H1 (cell line): ENCODE measurements around the gene RNF123. TPM values are rescaled to one million over a fixed set of nuclear protein-coding genes. Genes with fewer than 3 reads are reported as not detected.

Experiments
- CTCF ChIA-PET: fragments of 300-600 bp; sonication (Branson Sonifier 250); formaldehyde crosslinking; loops from one replicate; lab custom pipeline; 2021; ENCODE audit not compliant: partially characterized antibody; lab: Charles Lee
- POLR2A ChIA-PET: fragments of 300-600 bp; sonication (Branson Sonifier 250); formaldehyde crosslinking; loops from one replicate; lab custom pipeline; 2021; ENCODE audit warnings: inconsistent platforms; ENCODE audit not compliant: partially characterized antibody; lab: Charles Lee
- DNase-seq, 2 experiments: peaks; one replicate each; pipeline versions ENCODE4 v3.0.0 to v3.0.0-alpha.2; 2010 to 2022; ENCODE audit warnings: low spot score in 2 of 2, low read depth in 1 of 2, mixed read lengths in 1 of 2
- FAIRE-seq: peaks from 2 replicates; lab custom pipeline; 2011; peaks lifted over from hg19 to GRCh38; lab: Jason Lieb, UNC
- H2AFZ ChIP-seq: 2 replicates; pipeline ENCODE4 v1.8.1; 2012; ENCODE audit warnings: low read length, inconsistent platforms
- H2AK5ac ChIP-seq: 2 replicates; pipeline ENCODE4 v1.6.1; 2013; ENCODE audit warnings: low read depth, low read length
- H2BK120ac ChIP-seq: replicated peaks from 2 replicates; pipeline ENCODE3; 2013; ENCODE audit warnings: low read depth, low read length, inconsistent platforms
- H2BK12ac ChIP-seq: 2 replicates; pipeline ENCODE4 v1.6.1; 2013; ENCODE audit warnings: low read depth, low read length
- H2BK15ac ChIP-seq: 2 replicates; pipeline ENCODE4 v1.6.1; 2013; ENCODE audit warnings: low read length
- H2BK20ac ChIP-seq: 2 replicates; pipeline ENCODE4 v1.6.1; 2013; ENCODE audit warnings: low read length
- H2BK5ac ChIP-seq: 2 replicates; pipeline ENCODE4 v1.6.1; 2013; ENCODE audit warnings: low read depth, low read length
- H3K14ac ChIP-seq: 2 replicates; pipeline ENCODE4 v1.6.1; 2013; ENCODE audit warnings: inconsistent platforms; ENCODE audit not compliant: insufficient read length
- H3K18ac ChIP-seq: 2 replicates; pipeline ENCODE4 v1.6.1; 2013; ENCODE audit warnings: low read length; ENCODE audit errors: extremely low read depth
- H3K23ac ChIP-seq: 2 replicates; pipeline ENCODE4 v1.6.1; 2013; ENCODE audit warnings: inconsistent platforms; ENCODE audit not compliant: insufficient read length
- H3K23me2 ChIP-seq: 2 replicates; pipeline ENCODE4 v1.6.1; 2013; ENCODE audit warnings: low read depth, low read length
- H3K27ac ChIP-seq: 2 replicates; pipeline ENCODE4 v1.6.1; 2011; ENCODE audit warnings: low read depth, low read length, inconsistent platforms
- H3K27me3 ChIP-seq, 4 experiments: replicated peaks in 1 of 4; 1 replicate in 1 of 4; 2 replicates in 3 of 4; pipeline versions ENCODE4 v1.6.1 to v1.8.1; 2011 to 2013; ENCODE audit warnings: low read length in 3 of 4, mild to moderate bottlenecking in 3 of 4, inconsistent platforms in 2 of 4, mixed read lengths in 2 of 4, moderate library complexity in 1 of 4; ENCODE audit not compliant: control insufficient read depth in 3 of 4, insufficient read depth in 3 of 4; ENCODE audit errors: extremely low read depth in 1 of 4
- H3K36me3 ChIP-seq, 4 experiments: 2 replicates each; pipeline versions ENCODE4 v1.6.1 to v1.8.1; 2011 to 2013; ENCODE audit warnings: mild to moderate bottlenecking in 4 of 4, low read length in 3 of 4, moderate library complexity in 2 of 4, control low read depth in 1 of 4, inconsistent platforms in 1 of 4; ENCODE audit not compliant: insufficient read depth in 4 of 4, control insufficient read depth in 2 of 4
- H3K4ac ChIP-seq: replicated peaks from 2 replicates; pipeline ENCODE3; 2013; ENCODE audit warnings: low read length, low read depth, mixed read lengths, inconsistent platforms; ENCODE audit not compliant: insufficient read length
- H3K4me1 ChIP-seq, 4 experiments: replicated peaks in 1 of 4; 1 replicate in 1 of 4; 2 replicates in 3 of 4; pipeline versions ENCODE4 v1.6.1 to v1.8.1; 2011 to 2013; ENCODE audit warnings: low read length in 3 of 4, inconsistent platforms in 2 of 4, mixed read lengths in 1 of 4; ENCODE audit not compliant: insufficient read depth in 4 of 4, control insufficient read depth in 3 of 4
- H3K4me2 ChIP-seq, 2 experiments: 2 replicates each; pipeline versions ENCODE4 v1.6.1 to v1.8.1; 2011 to 2013; ENCODE audit warnings: low read depth in 2 of 2, low read length in 2 of 2, control low read depth in 1 of 2, inconsistent platforms in 1 of 2, mild to moderate bottlenecking in 1 of 2; ENCODE audit not compliant: insufficient read depth in 1 of 2
- H3K4me3 ChIP-seq, 4 experiments: fragments of 200-600, 300-600 bp in 1 of 4; sonication (generic), shearing (Covaris generic), sonication (Bioruptor Twin) in 1 of 4; 2 replicates each; pipeline versions ENCODE4 v1.5.1 to v1.8.1; 2011 to 2016; ENCODE audit warnings: low read length in 4 of 4, low read depth in 3 of 4, control low read depth in 2 of 4, inconsistent platforms in 2 of 4, mild to moderate bottlenecking in 2 of 4, mixed read lengths in 1 of 4, moderate library complexity in 1 of 4; ENCODE audit not compliant: insufficient read depth in 2 of 4; ENCODE audit errors: extremely low read depth in 1 of 4
- H3K56ac ChIP-seq: replicated peaks from 2 replicates; pipeline ENCODE3; 2013; ENCODE audit warnings: low read depth, mild to moderate bottlenecking, mixed read lengths, low read length, inconsistent platforms; ENCODE audit not compliant: insufficient read length
- H3K79me1 ChIP-seq: 2 replicates; pipeline ENCODE4 v1.6.1; 2013; ENCODE audit warnings: low read depth, low read length, control low read depth
- H3K79me2 ChIP-seq, 2 experiments: 2 replicates each; pipeline versions ENCODE4 v1.6.1 to v1.8.1; 2012 to 2013; ENCODE audit warnings: low read length in 2 of 2, mild to moderate bottlenecking in 2 of 2, inconsistent platforms in 1 of 2; ENCODE audit not compliant: insufficient read depth in 2 of 2, control insufficient read depth in 1 of 2
- H3K9ac ChIP-seq, 4 experiments: replicated peaks in 1 of 4; 1 replicate in 1 of 4; 2 replicates in 3 of 4; pipeline versions ENCODE4 v1.6.1 to v1.8.1; 2011 to 2013; ENCODE audit warnings: low read depth in 3 of 4, low read length in 3 of 4, control low read depth in 2 of 4, mild to moderate bottlenecking in 2 of 4, moderate library complexity in 2 of 4, inconsistent platforms in 1 of 4; ENCODE audit errors: extremely low read depth in 1 of 4
- H3K9me3 ChIP-seq, 2 experiments: 2 replicates each; pipeline versions ENCODE4 v1.6.1 to v1.8.1; 2012 to 2013; ENCODE audit warnings: mild to moderate bottlenecking in 2 of 2, moderate library complexity in 2 of 2, control low read depth in 1 of 2, inconsistent platforms in 1 of 2, low read depth in 1 of 2, low read length in 1 of 2, mixed read lengths in 1 of 2; ENCODE audit not compliant: insufficient read depth in 2 of 2
- H4K20me1 ChIP-seq, 2 experiments: replicated peaks in 1 of 2; 2 replicates each; pipeline versions ENCODE3 to v1.8.1; 2011 to 2013; ENCODE audit warnings: inconsistent platforms in 2 of 2, low read length in 2 of 2, mild to moderate bottlenecking in 1 of 2; ENCODE audit not compliant: insufficient read depth in 2 of 2, control insufficient read depth in 1 of 2
- H4K5ac ChIP-seq: 2 replicates; pipeline ENCODE4 v1.6.1; 2013; ENCODE audit warnings: low read length, low read depth, mixed read lengths, inconsistent platforms; ENCODE audit not compliant: insufficient read length
- H4K8ac ChIP-seq: 2 replicates; pipeline ENCODE4 v1.8.0; 2013; ENCODE audit warnings: mild to moderate bottlenecking, moderate library complexity, low read length, inconsistent platforms; ENCODE audit not compliant: insufficient read depth; ENCODE audit errors: extremely low read depth
- H4K91ac ChIP-seq: replicated peaks from 2 replicates; pipeline ENCODE3; 2013; ENCODE audit warnings: low read length, mixed read lengths, inconsistent platforms; ENCODE audit not compliant: insufficient read length
- EZH2 ChIP-seq: fragments of 200-600 bp; sonication (generic); IDR thresholded peaks from 2 replicates; pipeline ENCODE4 v1.7.1; 2012; ENCODE audit warnings: low read depth, mild to moderate bottlenecking, moderate library complexity, low read length, inconsistent platforms; ENCODE audit not compliant: severe bottlenecking
- FOSL1 ChIP-seq: IDR thresholded peaks from 2 replicates; pipeline ENCODE4 v1.6.1; 2011; ENCODE audit warnings: mild to moderate bottlenecking, low read depth, low read length, moderate library complexity; ENCODE audit not compliant: insufficient read depth
- GABPA ChIP-seq: IDR thresholded peaks from 2 replicates; pipeline ENCODE4 v1.6.1; 2011; ENCODE audit warnings: mild to moderate bottlenecking, low read length, moderate library complexity, borderline replicate concordance; ENCODE audit not compliant: insufficient read depth
- JUND ChIP-seq: IDR thresholded peaks from 2 replicates; pipeline ENCODE4 v1.6.1; 2011; ENCODE audit warnings: mild to moderate bottlenecking, improper control_type of control experiment, low read length
- NRF1 ChIP-seq: IDR thresholded peaks from 2 replicates; pipeline ENCODE4 v1.6.1; 2011; ENCODE audit warnings: mild to moderate bottlenecking, low read depth, low read length, improper control_type of control experiment
- SAP30 ChIP-seq: fragments of 300-600 bp; sonication (generic); IDR thresholded peaks from 2 replicates; pipeline ENCODE4 v1.7.1; 2012; ENCODE audit warnings: low read length, moderate library complexity, mild to moderate bottlenecking, inconsistent platforms; ENCODE audit not compliant: insufficient read depth, insufficient replicate concordance
- SIN3A ChIP-seq, 2 experiments: IDR thresholded peaks in 1 of 2; conservative IDR thresholded peaks in 1 of 2; 2 replicates each; pipeline ENCODE4 v1.6.1; 2011 to 2012; ENCODE audit warnings: low read length in 2 of 2, improper control_type of control experiment in 1 of 2, low read depth in 1 of 2, mild to moderate bottlenecking in 1 of 2
- SP1 ChIP-seq: IDR thresholded peaks from 2 replicates; pipeline ENCODE4 v1.6.1; 2011; ENCODE audit warnings: low read depth, low read length
- SP4 ChIP-seq: IDR thresholded peaks from 2 replicates; pipeline ENCODE4 v1.6.1; 2012; ENCODE audit warnings: low read length, inconsistent platforms
- SUZ12 ChIP-seq: fragments of 200-600 bp; sonication (generic); IDR thresholded peaks from 2 replicates; pipeline ENCODE4 v1.6.1; 2012; ENCODE audit warnings: mild to moderate bottlenecking, inconsistent platforms, low read length, moderate library complexity, mixed read lengths
- WGBS, 2 experiments: shearing (Covaris generic) in 1 of 2; methylation state at CpG; one replicate each; pipeline versions ENCODE4 v1.1.6 to v1.1.7; 2013 to 2015; ENCODE audit warnings: low lambda C conversion rate in 2 of 2, mixed read lengths in 2 of 2, inconsistent platforms in 1 of 2, low coverage in 1 of 2, missing lambda C conversion rate in 1 of 2; ENCODE audit not compliant: insufficient replicate concordance in 2 of 2, insufficient coverage in 1 of 2, insufficient read length in 1 of 2; ENCODE audit errors: extremely low coverage in 1 of 2, missing lambda C conversion rate in 1 of 2; 5-methylcytosine and 5-hydroxymethylcytosine counted together
- polyA plus RNA-seq, 7 experiments: library from polyadenylated mRNA; depleted of rRNA in 3 of 7; stranded (reverse) in 5 of 7; unstranded in 2 of 7; fragments of >200 nt in 5 of 7; fragments of 200-250 nt in 2 of 7; gene quantifications; 1 replicate in 5 of 7; 2 replicates in 1 of 7; 4 replicates in 1 of 7; pipeline versions ENCODE4 v1.2.1 to v1.2.3, GENCODE V29; 2011 to 2013; ENCODE audit warnings: missing spikeins in 2 of 7, mixed read lengths in 2 of 7
- total RNA-seq: library from RNA; stranded (reverse); fragmentation: NEBNext Ultra II Directional; extraction: Animal tissue kit (Norgen Biotek cat#: 25700); gene quantifications from 2 replicates; pipeline ENCODE4 v1.2.1, GENCODE V29; 2021

The RNF123 gene
- total and polyA plus RNA-seq, 2 of the 8 experiments (the other 6 are each of a cell fraction or from before 2014, with no cell fraction given), result 30.5 to 57.7 TPM

- no peak overlapping the region for H4K5ac ChIP-seq
- H3K23ac ChIP-seq, result no peak overlapping the region
- H3K36me3 ChIP-seq, result no peaks in the 10 kb centered on the region; a peak in 1 of 8 replicates
- ChIA-PET POLR2A (interaction anchor here (0.6 to 3.8 kb wide), 9 partner anchors 9 to 218 kb away, joined by 3 to 41 read pairs (median 3); partner anchors contain the start of genes AMIGO3 and GMPPB), CTCF (interaction anchor here (0.6 to 3.7 kb wide), 8 partner anchors 11 to 126 kb away, joined by 3 to 55 read pairs (median 4); no protein-coding TSS in a partner anchor)
- no peak overlapping the region for H3K18ac ChIP-seq
- no peaks in the 10 kb centered on the region for H3K9me3 ChIP-seq
- H2BK12ac ChIP-seq, result no peak overlapping the region
- H3K23me2 ChIP-seq, result no peaks in the 10 kb centered on the region; the same call in 1 of the 2 replicates
- H3K27me3 ChIP-seq, result no peaks in the 10 kb centered on the region
- H3K27ac ChIP-seq, result peak overlapping the region; percentile 1; the same call in 1 of the 2 replicates
- H3K4me3 ChIP-seq, result no peak overlapping the region
- H3K4me2 ChIP-seq, result no peak overlapping the region
- peaks cover 0 to 4% of the 10 kb centered on the region in 2 experiments for H4K20me1 ChIP-seq
- no peak overlapping the region for H2BK120ac ChIP-seq
- H2AK5ac ChIP-seq, result no peak overlapping the region
- H3K79me2 ChIP-seq, result no peaks in the 10 kb centered on the region
- H3K14ac ChIP-seq, result no peak overlapping the region
- H3K4me1 ChIP-seq, result peaks cover 0 to 3% (median 0%) of the 10 kb centered on the region in 4 experiments; a peak in 2 of 7 replicates
- no peak overlapping the region for H2BK20ac ChIP-seq
- FAIRE-seq (no peak), DNase-seq (no peak)
- no peak overlapping the region for H2AFZ ChIP-seq
- no peak overlapping the region for H3K56ac ChIP-seq
- no peak overlapping the region for H4K91ac ChIP-seq
- no peak overlapping the region for H2BK5ac ChIP-seq
- 91% methylated on average over 7 of the region's 7 CpGs; no CpG with 5 or more reads in 1 of the 2 experiments for WGBS, 2 experiments
- no peak overlapping the region for H3K4ac ChIP-seq
- H2BK15ac ChIP-seq, result no peak overlapping the region
- no peaks in the 10 kb centered on the region for H3K79me1 ChIP-seq
- H4K8ac ChIP-seq, result no peak overlapping the region
- H3K9ac ChIP-seq, result no peak overlapping the region; a peak in 1 of 7 replicates
- TF ChIP-seq FOSL1 (no peak), GABPA (no peak), SAP30 (no peak), SIN3A (conservative IDR thresholded peaks at IDR 0.05 in 1 of 2, IDR thresholded peaks at IDR 0.05 in 1 of 2; ENCODE audit: low read depth in 1 of 2, low read length in 2 of 2) (0 out of 4 replicates have a peak, but pooled peaks of 1 of the 2 experiments have one; percentile 20), SP4 (no peak), NRF1 (no peak), SUZ12 (no peak), SP1 (no peak), EZH2 (no peak), JUND (no peak)
Measured at GRCh38 chr3:49712631-49713317, 23.4 kb downstream of the RNF123 start.
